Activated naive CD8-positive, alpha-beta T cell treated with anti-CD3 and anti-CD28 coated beads for 36 hours (primary cell): ENCODE results near the gene PDE4DIP. TPM values are rescaled to one million over a fixed set of nuclear protein-coding genes. Genes with fewer than 3 reads are reported as not detected.
"Not testable (repeated sequence)": the region's sequence is repeated elsewhere in the genome, so short reads cannot be mapped to it uniquely, and the experiment has no call there.

Experiments used
- DNase-seq: peaks from one replicate; pipeline ENCODE4 v3.0.0; 2021
- H3K27ac Mint-ChIP-seq: one replicate; pipeline ENCODE4 v1.8.0; 2022; ENCODE audit warnings: mild to moderate bottlenecking, moderate library complexity, mixed read lengths
- H3K27me3 Mint-ChIP-seq: one replicate; pipeline ENCODE4 v1.8.0; 2022; ENCODE audit warnings: mild to moderate bottlenecking, mixed read lengths
- H3K36me3 Mint-ChIP-seq: one replicate; pipeline ENCODE4 v1.8.0; 2021; ENCODE audit warnings: mild to moderate bottlenecking, mixed read lengths
- H3K4me1 Mint-ChIP-seq: one replicate; pipeline ENCODE4 v1.8.0; 2021; ENCODE audit warnings: mixed read lengths
- H3K4me3 Mint-ChIP-seq: one replicate; pipeline ENCODE4 v1.8.0; 2022; ENCODE audit warnings: mild to moderate bottlenecking, moderate library complexity, mixed read lengths
- H3K9me3 Mint-ChIP-seq: one replicate; pipeline ENCODE4 v1.8.0; 2022; ENCODE audit warnings: mixed read lengths
- total RNA-seq, 2 experiments: library from RNA; stranded (reverse); gene quantifications; one replicate each; pipeline ENCODE4 v1.2.3, GENCODE V29; 2021

Gene PDE4DIP
- total RNA-seq, 2 experiments from 2014 or later: 18.6 to 19.8 TPM

- H3K27me3 Mint-ChIP-seq, DNase-seq, H3K4me3 Mint-ChIP-seq, H3K27ac Mint-ChIP-seq, H3K9me3 Mint-ChIP-seq, H3K36me3 Mint-ChIP-seq, H3K4me1 Mint-ChIP-seq: not testable (repeated sequence)
These were observed 171.3 kb downstream of the PDE4DIP start for GRCh38 chr1:149015522-149015921.

DNA sequence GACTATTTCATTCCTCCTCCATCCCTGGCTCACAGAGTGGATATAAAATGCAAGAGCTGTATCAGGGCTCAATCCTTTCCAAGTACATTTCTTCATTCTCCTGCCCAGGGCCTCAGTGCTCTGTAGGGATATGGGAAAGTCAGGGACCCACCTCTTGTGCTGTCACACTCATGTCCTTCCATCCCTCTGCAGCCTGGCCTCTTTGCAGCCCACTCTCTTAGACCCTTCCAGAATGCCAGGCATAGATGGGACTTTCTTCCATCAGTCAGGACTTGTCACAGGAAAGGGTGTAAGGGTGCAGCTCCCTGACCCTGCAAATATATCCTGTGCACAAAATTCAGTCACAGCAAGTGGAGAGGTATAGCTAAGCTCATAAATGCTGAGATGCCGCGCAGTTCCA lies 172.4 kb downstream of the PDE4DIP start:
- not testable (repeated sequence) for DNase-seq, H3K9me3 Mint-ChIP-seq, H3K4me1 Mint-ChIP-seq, H3K27me3 Mint-ChIP-seq, H3K4me3 Mint-ChIP-seq, H3K36me3 Mint-ChIP-seq, H3K27ac Mint-ChIP-seq

DNA sequence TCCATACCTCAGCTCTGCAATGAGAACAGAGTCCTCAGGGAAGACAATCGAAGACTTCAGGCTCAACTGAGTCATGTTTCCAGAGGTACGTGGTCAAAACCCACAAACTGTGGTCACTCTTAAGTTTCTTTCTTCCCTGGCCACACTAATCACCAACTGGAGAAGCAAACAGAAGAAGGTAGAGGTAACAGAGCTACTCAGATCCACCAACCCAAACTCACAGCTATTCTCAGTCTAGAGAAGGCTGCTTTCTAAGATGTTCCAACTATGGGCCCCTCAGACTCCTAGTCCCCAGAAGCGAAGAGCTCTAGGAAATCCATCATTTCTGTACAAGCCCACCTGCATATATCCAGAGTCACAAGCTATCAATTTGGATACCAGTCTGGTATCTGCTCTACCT lies 174.3 kb downstream of the PDE4DIP start:
- H3K36me3 Mint-ChIP-seq, H3K27me3 Mint-ChIP-seq, H3K27ac Mint-ChIP-seq, H3K4me1 Mint-ChIP-seq, H3K4me3 Mint-ChIP-seq, DNase-seq, H3K9me3 Mint-ChIP-seq: not testable (repeated sequence)

- not testable (repeated sequence) for H3K27ac Mint-ChIP-seq, DNase-seq, H3K36me3 Mint-ChIP-seq, H3K4me3 Mint-ChIP-seq, H3K4me1 Mint-ChIP-seq, H3K9me3 Mint-ChIP-seq, H3K27me3 Mint-ChIP-seq
These were observed 180.1 kb downstream of the PDE4DIP start for GRCh38 chr1:149024327-149024726.

GRCh38 chr1:149033916-149034315 lies 189.7 kb downstream of the PDE4DIP start:
- H3K4me3 Mint-ChIP-seq, H3K9me3 Mint-ChIP-seq, H3K36me3 Mint-ChIP-seq, H3K27me3 Mint-ChIP-seq, H3K27ac Mint-ChIP-seq, DNase-seq, H3K4me1 Mint-ChIP-seq: not testable (repeated sequence)

DNA sequence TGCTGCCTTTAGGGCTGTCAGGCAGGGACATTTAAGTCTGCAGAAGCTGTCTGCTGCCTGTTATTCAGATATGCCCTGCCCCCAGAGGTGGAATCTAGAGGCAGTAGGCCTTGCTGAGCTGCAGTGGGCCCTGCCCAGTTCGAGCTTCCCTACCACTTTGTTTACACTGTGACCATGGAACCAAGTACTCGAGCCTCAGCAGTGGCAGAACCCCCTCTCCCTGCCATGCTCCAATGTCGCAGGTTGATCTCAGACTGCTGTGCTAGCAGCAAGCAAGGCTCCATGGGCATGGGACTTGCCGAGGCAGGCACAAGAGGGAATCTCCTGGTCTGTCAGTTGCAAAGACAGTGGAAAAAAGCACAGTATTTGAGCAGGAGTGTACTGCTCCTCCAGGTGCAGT lies 198.8 kb downstream of the PDE4DIP start:
- not testable (repeated sequence) for H3K27me3 Mint-ChIP-seq, H3K4me1 Mint-ChIP-seq, H3K9me3 Mint-ChIP-seq, H3K4me3 Mint-ChIP-seq, DNase-seq, H3K36me3 Mint-ChIP-seq, H3K27ac Mint-ChIP-seq

DNA sequence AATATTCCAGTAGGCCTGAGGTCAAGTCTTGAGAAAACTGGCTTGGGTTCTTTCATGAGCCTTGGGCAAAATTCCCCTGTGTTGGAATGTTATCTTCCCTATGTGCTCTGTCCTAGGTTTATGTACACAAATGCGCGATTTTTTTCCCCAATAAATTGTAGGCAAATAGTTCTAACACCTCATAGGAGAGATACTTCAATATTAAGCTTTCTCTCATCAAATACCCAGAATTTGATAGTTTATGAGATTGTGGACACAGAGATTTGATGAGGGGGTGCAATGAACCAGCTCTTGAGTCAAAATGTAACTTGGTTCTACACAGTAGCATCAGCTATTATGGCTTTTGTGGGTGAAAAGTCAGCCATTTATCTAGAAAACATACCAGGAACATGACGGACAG lies 220.4 kb downstream of the PDE4DIP start:
- H3K27me3 Mint-ChIP-seq, H3K36me3 Mint-ChIP-seq, H3K27ac Mint-ChIP-seq, H3K9me3 Mint-ChIP-seq, DNase-seq, H3K4me1 Mint-ChIP-seq, H3K4me3 Mint-ChIP-seq: not testable (repeated sequence)

- not testable (repeated sequence) for DNase-seq, H3K4me1 Mint-ChIP-seq
These were observed 231.4 kb downstream of the PDE4DIP start for GRCh38 chr1:149075505-149076127.

More at GRCh38 chr1:149075505-149076127, 231.4 kb downstream of the PDE4DIP start:
- H3K9me3 Mint-ChIP-seq, H3K27me3 Mint-ChIP-seq, H3K27ac Mint-ChIP-seq, H3K36me3 Mint-ChIP-seq, H3K4me3 Mint-ChIP-seq: not testable (repeated sequence)

Other genes starting within 250 kb of the PDE4DIP start
- 1 to 10 TPM; 8.8 to 9.4 TPM for gene NBPF14, start 248.4 kb upstream of the PDE4DIP start, total RNA-seq
- 1 to 10 TPM in 1 of 2 experiments, under 1 TPM in 1; 0.56 to 1.4 TPM for gene NUDT4B, start 95.7 kb upstream of the PDE4DIP start, total RNA-seq